Uterus (tissue), 2 donors: ENCODE results near the gene LSM14A.

Experiments used
- POLR2A ChIP-seq, 2 donors: fragments of 450-650 bp; IDR thresholded peaks; one replicate each; pipeline ENCODE4 v1.6.1; 2016; ENCODE audit warnings: antibody characterized with exemption in 2 of 2, mild to moderate bottlenecking in 1 of 2, moderate library complexity in 1 of 2
- TF ChIP-seq, protein P1 (sequence below), 4 experiments: fragments of 200-600 bp in 2 of 4; fragments of 450-650 bp in 2 of 4; sonication (generic) in 2 of 4; IDR thresholded peaks; one replicate each; pipeline ENCODE4 v1.5.1; 2016 to 2019; ENCODE audit warnings: antibody characterized with exemption in 4 of 4, mild to moderate bottlenecking in 2 of 4, moderate library complexity in 1 of 4

DNA sequence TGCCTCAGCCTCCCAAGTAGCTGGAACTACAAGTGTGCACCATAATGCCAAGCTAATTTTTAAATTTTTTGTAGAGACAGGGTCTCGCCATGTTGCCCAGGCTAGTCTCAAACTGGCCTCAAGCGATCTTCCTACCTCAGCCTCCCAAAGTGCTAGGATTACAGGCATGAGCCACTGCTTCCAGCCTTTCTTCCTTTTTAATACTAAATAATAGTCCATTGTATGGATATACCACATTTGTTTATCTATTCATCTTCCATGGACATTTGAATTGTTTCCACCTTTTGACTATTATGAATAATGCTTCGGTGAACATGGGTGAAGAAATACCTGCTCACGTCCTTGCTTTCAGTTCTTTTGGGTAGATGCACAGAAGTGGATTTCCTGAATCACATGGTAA is 106.5 kb downstream of the LSM14A start:
- TF ChIP-seq POLR2A (IDR thresholded peaks at IDR 0.05) = no peak
- TF ChIP-seq, protein P1, sequence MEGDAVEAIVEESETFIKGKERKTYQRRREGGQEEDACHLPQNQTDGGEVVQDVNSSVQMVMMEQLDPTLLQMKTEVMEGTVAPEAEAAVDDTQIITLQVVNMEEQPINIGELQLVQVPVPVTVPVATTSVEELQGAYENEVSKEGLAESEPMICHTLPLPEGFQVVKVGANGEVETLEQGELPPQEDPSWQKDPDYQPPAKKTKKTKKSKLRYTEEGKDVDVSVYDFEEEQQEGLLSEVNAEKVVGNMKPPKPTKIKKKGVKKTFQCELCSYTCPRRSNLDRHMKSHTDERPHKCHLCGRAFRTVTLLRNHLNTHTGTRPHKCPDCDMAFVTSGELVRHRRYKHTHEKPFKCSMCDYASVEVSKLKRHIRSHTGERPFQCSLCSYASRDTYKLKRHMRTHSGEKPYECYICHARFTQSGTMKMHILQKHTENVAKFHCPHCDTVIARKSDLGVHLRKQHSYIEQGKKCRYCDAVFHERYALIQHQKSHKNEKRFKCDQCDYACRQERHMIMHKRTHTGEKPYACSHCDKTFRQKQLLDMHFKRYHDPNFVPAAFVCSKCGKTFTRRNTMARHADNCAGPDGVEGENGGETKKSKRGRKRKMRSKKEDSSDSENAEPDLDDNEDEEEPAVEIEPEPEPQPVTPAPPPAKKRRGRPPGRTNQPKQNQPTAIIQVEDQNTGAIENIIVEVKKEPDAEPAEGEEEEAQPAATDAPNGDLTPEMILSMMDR (IDR thresholded peaks at IDR 0.05) = no peak
